HEK293 (cell line): ENCODE measurements around the gene SLC35F2.
A peak's percentile ranks its signal among the peaks of the same experiment; 100 is the strongest.

ENCODE experiments used
- CTCF ChIA-PET: fragments of 350-600 bp; formaldehyde crosslinking; extraction: SDS; loops from one replicate; lab custom pipeline; 2021; ENCODE audit warnings: antibody characterized with exemption; lab: Yijun Ruan, JAX
- POLR2A ChIA-PET: fragments of 300-600 bp; formaldehyde crosslinking; extraction: SDS; loops from one replicate; lab custom pipeline; 2020; ENCODE audit warnings: antibody characterized with exemption, inconsistent platforms; lab: Yijun Ruan, JAX
- H3K27ac ChIP-seq: fragments of 200-500 bp; sonication (Bioruptor generic); 2 replicates; pipeline ENCODE4 v1.5.1; 2014; ENCODE audit warnings: low read depth, low read length, control low read depth, inconsistent platforms; ENCODE audit errors: extremely low read depth
- H3K36me3 ChIP-seq, 2 experiments: fragments of 200-500 bp in 1 of 2; sonication (Bioruptor generic) in 1 of 2; 1 replicate in 1 of 2; 2 replicates in 1 of 2; pipeline ENCODE4 v1.5.1; 2014 to 2017; ENCODE audit warnings: inconsistent platforms in 2 of 2, low read length in 2 of 2; ENCODE audit not compliant: control insufficient read depth in 2 of 2, insufficient read depth in 1 of 2
- H3K4me1 ChIP-seq: fragments of 200-500 bp; sonication (Bioruptor generic); 2 replicates; pipeline ENCODE4 v1.5.1; 2014; ENCODE audit warnings: mild to moderate bottlenecking, low read length, inconsistent platforms; ENCODE audit not compliant: control insufficient read depth, insufficient read depth
- H3K4me3 ChIP-seq: 2 replicates; pipeline ENCODE4 v1.5.1; 2011; ENCODE audit warnings: low read depth, mild to moderate bottlenecking, control low read depth, low read length, moderate library complexity
- H3K9me3 ChIP-seq: fragments of 200-500 bp; sonication (Bioruptor generic); 2 replicates; pipeline ENCODE4 v1.5.1; 2014; ENCODE audit warnings: low read depth, low read length, inconsistent platforms; ENCODE audit not compliant: control insufficient read depth, insufficient read depth
- MYNN ChIP-seq: fragments of 450-650 bp; formaldehyde crosslinking; IDR thresholded peaks from 2 replicates; pipeline ENCODE4 v1.5.1; 2016; ENCODE audit warnings: missing biosample characterization, missing genetic modification characterization, borderline replicate concordance
- SP2 ChIP-seq: fragments of 450-650 bp; formaldehyde crosslinking; IDR thresholded peaks from 2 replicates; pipeline ENCODE4 v1.5.1; 2016; ENCODE audit warnings: missing biosample characterization, missing genetic modification characterization
- YY1 ChIP-seq: fragments of 450-650 bp; formaldehyde crosslinking; IDR thresholded peaks from 2 replicates; pipeline ENCODE4 v1.5.1; 2018; ENCODE audit warnings: missing biosample characterization, missing genetic modification characterization
- ZBTB8A ChIP-seq: fragments of 450-650 bp; formaldehyde crosslinking; IDR thresholded peaks from 2 replicates; pipeline ENCODE4 v1.5.1; 2016; ENCODE audit warnings: missing biosample characterization, missing genetic modification characterization
- ZNF133 ChIP-seq: fragments of 450-650 bp; formaldehyde crosslinking; IDR thresholded peaks from 2 replicates; pipeline ENCODE4 v1.5.1; 2016; ENCODE audit warnings: missing biosample characterization, missing genetic modification characterization
- ZNF2 ChIP-seq: fragments of 450-650 bp; formaldehyde crosslinking; IDR thresholded peaks from 2 replicates; pipeline ENCODE4 v1.5.1; 2016; ENCODE audit warnings: missing biosample characterization, missing genetic modification characterization
- ZNF341 ChIP-seq: fragments of 450-650 bp; formaldehyde crosslinking; IDR thresholded peaks from 2 replicates; pipeline ENCODE4; 2016; ENCODE audit warnings: low read depth, missing biosample characterization, missing genetic modification characterization
- ZNF544 ChIP-seq: fragments of 450-650 bp; formaldehyde crosslinking; IDR thresholded peaks from 2 replicates; pipeline ENCODE4 v1.5.0; 2017; ENCODE audit warnings: missing biosample characterization, missing genetic modification characterization
- TF ChIP-seq, protein P1 (sequence below): fragments of 450-650 bp; formaldehyde crosslinking; IDR thresholded peaks from 2 replicates; pipeline ENCODE4 v1.5.1; 2017; ENCODE audit warnings: missing biosample characterization, missing genetic modification characterization
- TF ChIP-seq, protein P2 (sequence below): fragments of 450-650 bp; formaldehyde crosslinking; optimal IDR thresholded peaks from 2 replicates; pipeline ENCODE3; 2016; ENCODE audit warnings: missing biosample characterization, mild to moderate bottlenecking, missing genetic modification characterization
- TF ChIP-seq, protein P3 (sequence below): fragments of 450-650 bp; formaldehyde crosslinking; IDR thresholded peaks from 2 replicates; pipeline ENCODE4 v1.5.1; 2016; ENCODE audit warnings: missing biosample characterization, missing genetic modification characterization
- TF ChIP-seq, protein P4 (sequence below): fragments of 450-650 bp; formaldehyde crosslinking; IDR thresholded peaks from 2 replicates; pipeline ENCODE4 v1.5.1; 2017; ENCODE audit warnings: missing biosample characterization, missing genetic modification characterization
- TF ChIP-seq, protein P5 (sequence below): fragments of 450-650 bp; formaldehyde crosslinking; IDR thresholded peaks from 2 replicates; pipeline ENCODE4 v1.5.1; 2016; ENCODE audit warnings: missing biosample characterization, missing genetic modification characterization
- TF ChIP-seq, protein P6 (sequence below): fragments of 450-650 bp; formaldehyde crosslinking; IDR thresholded peaks from 2 replicates; pipeline ENCODE4 v1.5.1; 2016; ENCODE audit warnings: missing biosample characterization, missing genetic modification characterization
- TF ChIP-seq, protein P7 (sequence below): fragments of 450-650 bp; IDR thresholded peaks from 2 replicates; pipeline ENCODE4 v1.5.1; 2018; ENCODE audit warnings: missing biosample characterization, missing genetic modification characterization

SLC35F2 gene

DNA sequence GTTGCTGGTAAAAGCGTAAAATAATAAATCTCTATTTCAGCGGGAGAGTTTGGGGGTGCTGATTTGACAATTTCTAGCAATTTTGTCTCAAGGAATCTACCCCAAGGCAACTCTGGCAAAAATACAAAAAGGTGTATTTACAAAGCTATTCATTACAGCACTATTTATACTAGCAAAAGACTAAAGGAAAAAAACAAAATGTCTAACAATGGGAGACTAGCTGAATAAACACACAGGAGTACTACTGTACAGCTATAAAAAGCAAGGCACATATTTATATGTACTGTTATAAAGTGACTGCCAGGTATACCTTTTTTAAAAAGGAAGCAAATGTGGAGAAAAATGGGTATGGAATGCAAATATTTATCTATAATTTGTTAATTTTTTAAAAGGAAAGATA is 32.7 kb downstream of the SLC35F2 start:
- TF ChIP-seq, protein P1, sequence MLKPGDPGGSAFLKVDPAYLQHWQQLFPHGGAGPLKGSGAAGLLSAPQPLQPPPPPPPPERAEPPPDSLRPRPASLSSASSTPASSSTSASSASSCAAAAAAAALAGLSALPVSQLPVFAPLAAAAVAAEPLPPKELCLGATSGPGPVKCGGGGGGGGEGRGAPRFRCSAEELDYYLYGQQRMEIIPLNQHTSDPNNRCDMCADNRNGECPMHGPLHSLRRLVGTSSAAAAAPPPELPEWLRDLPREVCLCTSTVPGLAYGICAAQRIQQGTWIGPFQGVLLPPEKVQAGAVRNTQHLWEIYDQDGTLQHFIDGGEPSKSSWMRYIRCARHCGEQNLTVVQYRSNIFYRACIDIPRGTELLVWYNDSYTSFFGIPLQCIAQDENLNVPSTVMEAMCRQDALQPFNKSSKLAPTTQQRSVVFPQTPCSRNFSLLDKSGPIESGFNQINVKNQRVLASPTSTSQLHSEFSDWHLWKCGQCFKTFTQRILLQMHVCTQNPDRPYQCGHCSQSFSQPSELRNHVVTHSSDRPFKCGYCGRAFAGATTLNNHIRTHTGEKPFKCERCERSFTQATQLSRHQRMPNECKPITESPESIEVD (tag by site-specific recombination): peak; percentile 51
- TF ChIP-seq, protein P2, sequence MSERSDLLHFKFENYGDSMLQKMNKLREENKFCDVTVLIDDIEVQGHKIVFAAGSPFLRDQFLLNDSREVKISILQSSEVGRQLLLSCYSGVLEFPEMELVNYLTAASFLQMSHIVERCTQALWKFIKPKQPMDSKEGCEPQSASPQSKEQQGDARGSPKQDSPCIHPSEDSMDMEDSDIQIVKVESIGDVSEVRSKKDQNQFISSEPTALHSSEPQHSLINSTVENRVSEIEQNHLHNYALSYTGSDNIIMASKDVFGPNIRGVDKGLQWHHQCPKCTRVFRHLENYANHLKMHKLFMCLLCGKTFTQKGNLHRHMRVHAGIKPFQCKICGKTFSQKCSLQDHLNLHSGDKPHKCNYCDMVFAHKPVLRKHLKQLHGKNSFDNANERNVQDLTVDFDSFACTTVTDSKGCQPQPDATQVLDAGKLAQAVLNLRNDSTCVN (tag by site-specific recombination): no peak
- Histone ChIP-seq H3K27ac (no peak overlapping the region), H3K4me3 (no peak overlapping the region), H3K9me3 (no peaks in the 10 kb centered on the region), H3K36me3 (no peaks in the 10 kb centered on the region), H3K4me1 (no peaks in the 10 kb centered on the region)
- ChIA-PET CTCF (no interaction called here), POLR2A (no interaction called here)

DNA sequence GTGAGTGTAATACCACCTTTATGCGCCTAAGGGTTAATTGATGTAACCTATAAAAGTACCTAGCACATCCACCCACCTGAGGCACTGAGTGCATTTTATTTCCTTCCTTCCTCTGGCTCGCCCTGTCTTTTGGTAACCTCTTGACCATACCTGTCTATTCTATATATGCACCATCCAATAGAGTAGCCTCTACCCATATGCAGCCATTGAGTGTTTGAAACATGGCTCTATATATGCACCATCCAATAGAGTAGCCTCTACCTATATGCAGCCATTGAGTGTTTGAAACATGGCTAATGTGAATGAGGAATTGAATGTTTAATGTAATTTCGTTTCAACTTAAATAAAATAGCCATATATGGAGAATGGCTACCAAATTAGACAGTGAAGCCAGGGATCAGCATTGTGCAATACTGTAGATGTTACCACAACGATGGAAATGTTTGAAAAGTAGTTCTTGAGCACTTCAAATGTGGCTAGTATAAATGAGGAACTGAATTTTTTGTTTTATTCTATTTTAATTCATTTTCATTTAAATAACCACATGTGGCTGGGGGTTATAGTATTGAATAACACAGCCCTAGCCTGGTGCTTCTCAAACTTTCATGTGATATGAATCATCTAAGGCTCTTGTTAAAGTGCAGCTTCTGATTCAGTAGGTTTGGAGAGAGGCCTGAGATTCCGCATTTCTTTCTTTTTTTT is 33.8 kb downstream of the SLC35F2 start:
- ChIA-PET POLR2A (interaction anchor here (0.8 kb wide), 1 partner anchor 34 kb away, joined by 3 read pairs; no protein-coding TSS in a partner anchor), CTCF (no interaction called here)
- Histone ChIP-seq H3K4me1 (no peaks in the 10 kb centered on the region), H3K27ac (no peak overlapping the region), H3K36me3 (no peaks in the 10 kb centered on the region), H3K4me3 (no peak overlapping the region), H3K9me3 (no peaks in the 10 kb centered on the region)
- no peak for TF ChIP-seq MYNN (tag by site-specific recombination)

DNA sequence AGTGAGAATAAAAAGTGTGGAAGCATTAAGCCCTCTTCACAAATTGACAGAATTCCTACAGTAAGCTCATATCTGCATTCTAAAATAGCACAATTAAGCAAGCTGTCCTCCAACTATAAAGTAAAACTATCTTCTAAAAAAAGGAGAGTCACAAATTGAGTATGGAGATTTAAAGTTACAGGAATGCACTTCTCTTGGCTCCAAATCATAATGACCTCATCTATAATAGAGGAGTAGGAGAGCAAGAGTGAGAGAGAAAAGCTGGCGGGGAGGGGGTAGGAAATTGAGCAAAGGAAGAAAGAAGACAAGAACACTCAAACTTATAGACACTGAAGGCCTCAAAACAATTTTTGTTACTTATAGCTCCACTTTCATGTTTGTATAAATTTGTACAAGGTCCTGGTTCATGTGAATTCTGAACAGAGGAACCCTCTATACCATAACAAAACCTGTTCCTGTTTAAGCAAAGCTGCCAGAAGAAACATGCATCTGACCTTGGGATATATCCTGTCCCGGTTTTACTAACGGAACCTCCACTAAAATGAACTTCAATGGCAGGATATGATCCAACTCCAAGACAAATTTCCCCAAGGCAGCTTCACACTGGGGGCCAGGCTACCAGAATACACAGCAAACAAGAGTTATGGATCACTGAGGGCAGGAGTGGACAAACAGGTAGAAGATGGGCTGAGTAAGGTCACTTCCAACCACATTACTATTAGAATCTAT is 37.2 kb downstream of the SLC35F2 start:
- no peak overlapping the region for H3K27ac ChIP-seq
- no peak overlapping the region for H3K4me3 ChIP-seq
- H3K4me1 ChIP-seq: no peaks in the 10 kb centered on the region
- ChIA-PET POLR2A (no interaction called here), CTCF (interaction anchor here (0.6 to 1.1 kb wide), 4 partner anchors 15 to 245 kb away, joined by 3 to 4 read pairs (median 4); no protein-coding TSS in a partner anchor)
- H3K36me3 ChIP-seq: no peaks in the 10 kb centered on the region
- no peaks in the 10 kb centered on the region for H3K9me3 ChIP-seq
- TF ChIP-seq, protein P3, sequence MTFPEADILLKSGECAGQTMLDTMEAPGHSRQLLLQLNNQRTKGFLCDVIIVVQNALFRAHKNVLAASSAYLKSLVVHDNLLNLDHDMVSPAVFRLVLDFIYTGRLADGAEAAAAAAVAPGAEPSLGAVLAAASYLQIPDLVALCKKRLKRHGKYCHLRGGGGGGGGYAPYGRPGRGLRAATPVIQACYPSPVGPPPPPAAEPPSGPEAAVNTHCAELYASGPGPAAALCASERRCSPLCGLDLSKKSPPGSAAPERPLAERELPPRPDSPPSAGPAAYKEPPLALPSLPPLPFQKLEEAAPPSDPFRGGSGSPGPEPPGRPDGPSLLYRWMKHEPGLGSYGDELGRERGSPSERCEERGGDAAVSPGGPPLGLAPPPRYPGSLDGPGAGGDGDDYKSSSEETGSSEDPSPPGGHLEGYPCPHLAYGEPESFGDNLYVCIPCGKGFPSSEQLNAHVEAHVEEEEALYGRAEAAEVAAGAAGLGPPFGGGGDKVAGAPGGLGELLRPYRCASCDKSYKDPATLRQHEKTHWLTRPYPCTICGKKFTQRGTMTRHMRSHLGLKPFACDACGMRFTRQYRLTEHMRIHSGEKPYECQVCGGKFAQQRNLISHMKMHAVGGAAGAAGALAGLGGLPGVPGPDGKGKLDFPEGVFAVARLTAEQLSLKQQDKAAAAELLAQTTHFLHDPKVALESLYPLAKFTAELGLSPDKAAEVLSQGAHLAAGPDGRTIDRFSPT: no peak
- TF ChIP-seq, protein P4, sequence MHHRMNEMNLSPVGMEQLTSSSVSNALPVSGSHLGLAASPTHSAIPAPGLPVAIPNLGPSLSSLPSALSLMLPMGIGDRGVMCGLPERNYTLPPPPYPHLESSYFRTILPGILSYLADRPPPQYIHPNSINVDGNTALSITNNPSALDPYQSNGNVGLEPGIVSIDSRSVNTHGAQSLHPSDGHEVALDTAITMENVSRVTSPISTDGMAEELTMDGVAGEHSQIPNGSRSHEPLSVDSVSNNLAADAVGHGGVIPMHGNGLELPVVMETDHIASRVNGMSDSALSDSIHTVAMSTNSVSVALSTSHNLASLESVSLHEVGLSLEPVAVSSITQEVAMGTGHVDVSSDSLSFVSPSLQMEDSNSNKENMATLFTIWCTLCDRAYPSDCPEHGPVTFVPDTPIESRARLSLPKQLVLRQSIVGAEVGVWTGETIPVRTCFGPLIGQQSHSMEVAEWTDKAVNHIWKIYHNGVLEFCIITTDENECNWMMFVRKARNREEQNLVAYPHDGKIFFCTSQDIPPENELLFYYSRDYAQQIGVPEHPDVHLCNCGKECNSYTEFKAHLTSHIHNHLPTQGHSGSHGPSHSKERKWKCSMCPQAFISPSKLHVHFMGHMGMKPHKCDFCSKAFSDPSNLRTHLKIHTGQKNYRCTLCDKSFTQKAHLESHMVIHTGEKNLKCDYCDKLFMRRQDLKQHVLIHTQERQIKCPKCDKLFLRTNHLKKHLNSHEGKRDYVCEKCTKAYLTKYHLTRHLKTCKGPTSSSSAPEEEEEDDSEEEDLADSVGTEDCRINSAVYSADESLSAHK (tag by site-specific recombination): no peak
- no peak for TF ChIP-seq ZNF341 (tag by site-specific recombination)
- TF ChIP-seq ZNF544 (tag by site-specific recombination): no peak
- TF ChIP-seq, protein P5, sequence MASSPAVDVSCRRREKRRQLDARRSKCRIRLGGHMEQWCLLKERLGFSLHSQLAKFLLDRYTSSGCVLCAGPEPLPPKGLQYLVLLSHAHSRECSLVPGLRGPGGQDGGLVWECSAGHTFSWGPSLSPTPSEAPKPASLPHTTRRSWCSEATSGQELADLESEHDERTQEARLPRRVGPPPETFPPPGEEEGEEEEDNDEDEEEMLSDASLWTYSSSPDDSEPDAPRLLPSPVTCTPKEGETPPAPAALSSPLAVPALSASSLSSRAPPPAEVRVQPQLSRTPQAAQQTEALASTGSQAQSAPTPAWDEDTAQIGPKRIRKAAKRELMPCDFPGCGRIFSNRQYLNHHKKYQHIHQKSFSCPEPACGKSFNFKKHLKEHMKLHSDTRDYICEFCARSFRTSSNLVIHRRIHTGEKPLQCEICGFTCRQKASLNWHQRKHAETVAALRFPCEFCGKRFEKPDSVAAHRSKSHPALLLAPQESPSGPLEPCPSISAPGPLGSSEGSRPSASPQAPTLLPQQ (tag by site-specific recombination): peak; percentile 11; the same call in 1 of the 2 replicates
- TF ChIP-seq ZBTB8A (tag by site-specific recombination): no peak
- no peak for TF ChIP-seq SP2 (tag by site-specific recombination)
- no peak for TF ChIP-seq ZNF2 (tag by site-specific recombination)
- TF ChIP-seq, protein P6, sequence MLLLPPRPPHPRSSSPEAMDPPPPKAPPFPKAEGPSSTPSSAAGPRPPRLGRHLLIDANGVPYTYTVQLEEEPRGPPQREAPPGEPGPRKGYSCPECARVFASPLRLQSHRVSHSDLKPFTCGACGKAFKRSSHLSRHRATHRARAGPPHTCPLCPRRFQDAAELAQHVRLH (tag by site-specific recombination): no peak
- TF ChIP-seq, protein P7, sequence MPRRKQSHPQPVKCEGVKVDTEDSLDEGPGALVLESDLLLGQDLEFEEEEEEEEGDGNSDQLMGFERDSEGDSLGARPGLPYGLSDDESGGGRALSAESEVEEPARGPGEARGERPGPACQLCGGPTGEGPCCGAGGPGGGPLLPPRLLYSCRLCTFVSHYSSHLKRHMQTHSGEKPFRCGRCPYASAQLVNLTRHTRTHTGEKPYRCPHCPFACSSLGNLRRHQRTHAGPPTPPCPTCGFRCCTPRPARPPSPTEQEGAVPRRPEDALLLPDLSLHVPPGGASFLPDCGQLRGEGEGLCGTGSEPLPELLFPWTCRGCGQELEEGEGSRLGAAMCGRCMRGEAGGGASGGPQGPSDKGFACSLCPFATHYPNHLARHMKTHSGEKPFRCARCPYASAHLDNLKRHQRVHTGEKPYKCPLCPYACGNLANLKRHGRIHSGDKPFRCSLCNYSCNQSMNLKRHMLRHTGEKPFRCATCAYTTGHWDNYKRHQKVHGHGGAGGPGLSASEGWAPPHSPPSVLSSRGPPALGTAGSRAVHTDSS (tag by site-specific recombination): no peak
- TF ChIP-seq YY1: no peak
- no peak for TF ChIP-seq ZNF133
